T-helper 1 cell treated with Interleukin-12 subunit alpha and Interleukin-12 subunit beta and Interleukin-4 antibody, amounts not matched to agents 30 ng/mL and 1 ng/mL, for 36 hours (primary cell): ENCODE results near the gene STPG3. TPM values are rescaled to one million over a fixed set of nuclear protein-coding genes. Genes with fewer than 3 reads are reported as not detected.

Experiments
- intact Hi-C: fragments of 100-400 bp; cut with micrococcal nuclease; formaldehyde crosslinking; loops from one replicate; pipeline ENCODE4 v1.15.1; 2024
- total RNA-seq: library from RNA; stranded (reverse); gene quantifications from 2 replicates; pipeline ENCODE4 v1.2.3, GENCODE V29; 2022

Gene STPG3
- total RNA-seq, 1 donor from 2014 or later: 0.27 TPM

- intact Hi-C loops: loop anchor here (10.0 kb wide), 2 partner anchors 337 to 677 kb away; partner anchors contain the start of genes NOTCH1 and TRAF2
Observed at GRCh38 chr9:137221506-137222111, 29.5 kb upstream of the STPG3 start.

- intact Hi-C loops: loop anchor here (1.0 to 10.0 kb wide), 16 partner anchors 14 to 678 kb away; partner anchors contain the start of genes ANAPC2, ARRDC1, MAN1B1 and NDOR1
Observed at GRCh38 chr9:137222190-137223077, 28.7 kb upstream of the STPG3 start, which contains the start of gene RNF208. RNF208 (minus strand) TSS chr9:137222240; CDS start chr9:137221212, 1,028 bp downstream.

DNA sequence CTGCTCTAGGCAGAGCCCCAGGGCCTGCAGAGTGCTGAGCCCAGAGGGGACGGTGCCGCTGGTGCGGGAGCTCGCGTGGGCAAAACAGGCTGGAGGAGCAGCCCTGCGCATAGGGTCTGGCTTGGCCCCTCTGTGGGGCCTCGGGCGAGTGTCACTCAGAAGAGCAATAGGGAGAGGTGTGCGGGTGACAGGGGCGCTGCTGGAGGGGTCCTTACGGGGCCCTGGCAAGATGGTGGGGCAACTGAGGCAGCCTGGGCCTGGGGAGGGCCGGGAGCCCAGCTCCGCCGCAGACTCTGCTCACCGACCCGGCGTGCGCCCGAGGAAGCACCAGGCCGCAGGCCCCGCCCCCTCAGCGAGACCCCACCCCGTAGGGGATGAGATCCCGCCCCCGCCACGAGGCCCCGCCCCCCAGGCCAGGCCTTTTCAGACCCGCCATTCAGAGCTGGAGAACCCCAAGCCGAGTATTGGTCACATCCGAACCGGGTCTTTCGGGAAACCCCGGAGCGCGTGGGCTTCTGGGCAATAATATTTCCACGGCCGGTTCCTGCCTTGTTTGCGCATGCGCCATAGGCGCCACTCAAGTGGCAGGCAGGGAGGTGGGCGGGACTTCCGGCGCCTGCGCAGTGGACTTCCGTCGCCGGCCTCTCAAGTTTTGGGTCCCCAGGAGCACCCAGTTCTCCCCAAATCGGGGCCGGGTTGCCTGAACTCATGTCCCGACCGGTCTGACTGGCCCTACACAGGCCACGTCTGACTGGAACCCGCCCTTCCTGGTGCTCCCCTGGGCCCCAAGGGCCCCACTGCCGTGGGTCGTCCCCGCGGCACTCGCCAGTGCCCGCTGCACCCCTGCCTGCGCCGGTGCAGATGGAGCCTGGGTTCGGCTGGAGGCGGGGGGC, 27.8 kb upstream of the STPG3 start:
- intact Hi-C loops: loop anchor here (1.0 to 10.0 kb wide), 16 partner anchors 13 to 679 kb away; partner anchors contain the start of genes ANAPC2, ARRDC1, MAN1B1 and NDOR1

DNA sequence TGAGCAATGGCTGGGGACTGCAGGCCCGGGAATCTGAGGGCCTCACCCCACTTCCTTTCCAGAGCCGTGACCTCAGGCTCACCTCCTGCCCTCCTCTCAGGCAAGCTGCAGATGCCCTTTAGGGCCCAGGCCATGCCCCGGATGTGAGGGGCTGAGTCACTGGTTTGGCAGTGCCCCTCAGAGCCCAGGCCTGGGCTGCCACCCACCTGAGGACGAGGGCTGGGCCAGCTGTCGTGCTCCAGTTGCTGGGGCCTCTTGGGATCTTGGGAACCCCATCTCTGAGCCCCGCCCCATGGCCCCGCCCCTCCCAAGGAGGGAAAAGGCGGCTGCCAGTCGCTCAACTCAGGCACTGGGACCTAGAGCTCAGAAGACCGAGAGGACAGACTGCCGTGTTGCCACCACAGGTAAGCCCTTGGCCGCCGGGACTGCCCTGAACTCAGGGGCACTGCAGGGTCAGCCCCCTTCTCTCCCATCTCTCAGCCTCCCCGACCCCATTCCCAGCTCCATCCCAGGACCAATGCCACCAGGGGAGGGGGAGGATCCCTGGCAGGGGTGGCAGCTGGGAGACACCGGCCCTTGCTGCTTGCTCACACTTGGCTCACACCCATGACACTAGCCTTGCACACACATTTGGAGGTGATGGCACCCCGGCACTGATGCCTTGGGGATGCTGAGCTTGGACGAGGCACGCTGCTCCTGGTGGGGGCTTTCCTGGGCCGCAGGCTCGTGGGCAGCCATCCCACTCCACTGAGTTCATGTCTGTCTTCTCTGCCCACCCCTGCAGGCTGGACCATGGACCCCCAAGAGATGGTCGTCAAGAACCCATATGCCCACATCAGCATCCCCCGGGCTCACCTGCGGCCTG, 26.0 kb upstream of the STPG3 start, which contains the start of gene CYSRT1:
Gene CYSRT1 (plus strand): TSS at position 345 of the 865 bp plus-strand sequence. CDS start 448 bp downstream, at position 793.
- intact Hi-C loops: loop anchor here (10.0 kb wide), 2 partner anchors 340 to 680 kb away; partner anchors contain the start of genes NOTCH1 and TRAF2

GRCh38 chr9:137225699-137226331, 25.3 kb upstream of the STPG3 start:
- intact Hi-C loops: loop anchor here (2.0 to 10.0 kb wide), 3 partner anchors 179 to 681 kb away; partner anchors contain the start of genes NOTCH1, NPDC1 and TRAF2

- intact Hi-C loops: loop anchor here (1.0 to 10.0 kb wide), 6 partner anchors 10 to 682 kb away; partner anchors contain the start of genes NOTCH1, NPDC1 and TRAF2
Observed at GRCh38 chr9:137226338-137227053, 24.6 kb upstream of the STPG3 start.

- intact Hi-C loops: loop anchor here (1.0 to 10.0 kb wide), 6 partner anchors 9 to 682 kb away; partner anchors contain the start of genes NOTCH1, NPDC1 and TRAF2
Observed at GRCh38 chr9:137227054-137227852, 23.8 kb upstream of the STPG3 start, which contains the start of gene RNF224. RNF224 (plus strand) TSS chr9:137227502; CDS start chr9:137228336, 834 bp downstream.

- intact Hi-C loops: loop anchor here (1.0 to 10.0 kb wide), 6 partner anchors 8 to 683 kb away; partner anchors contain the start of genes NOTCH1, NPDC1 and TRAF2
Observed at GRCh38 chr9:137227853-137228505, 23.1 kb upstream of the STPG3 start.

DNA sequence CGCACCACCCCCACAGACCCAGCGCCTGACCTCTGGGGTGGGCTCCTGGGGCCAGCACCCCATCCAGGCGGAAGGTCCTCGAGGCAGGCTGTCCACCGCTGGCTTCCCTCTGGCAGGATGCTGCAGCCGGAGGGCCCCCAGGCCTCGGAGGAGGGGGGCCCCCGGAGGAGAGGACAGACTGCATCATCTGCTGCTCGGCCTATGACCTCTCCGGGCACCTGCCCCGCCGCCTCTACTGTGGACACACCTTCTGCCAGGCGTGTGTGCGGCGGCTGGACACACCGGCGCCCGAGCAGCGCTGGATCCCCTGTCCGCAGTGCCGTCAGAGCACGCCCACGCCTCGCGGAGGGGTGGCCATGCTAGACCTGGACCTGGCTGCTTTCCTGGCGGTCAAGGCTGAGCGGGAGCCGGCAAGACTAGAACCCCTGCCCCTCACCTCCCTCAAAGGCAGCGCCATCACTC, 22.5 kb upstream of the STPG3 start:
- intact Hi-C loops: loop anchor here (10.0 kb wide), 2 partner anchors 344 to 684 kb away; partner anchors contain the start of genes NOTCH1 and TRAF2

DNA sequence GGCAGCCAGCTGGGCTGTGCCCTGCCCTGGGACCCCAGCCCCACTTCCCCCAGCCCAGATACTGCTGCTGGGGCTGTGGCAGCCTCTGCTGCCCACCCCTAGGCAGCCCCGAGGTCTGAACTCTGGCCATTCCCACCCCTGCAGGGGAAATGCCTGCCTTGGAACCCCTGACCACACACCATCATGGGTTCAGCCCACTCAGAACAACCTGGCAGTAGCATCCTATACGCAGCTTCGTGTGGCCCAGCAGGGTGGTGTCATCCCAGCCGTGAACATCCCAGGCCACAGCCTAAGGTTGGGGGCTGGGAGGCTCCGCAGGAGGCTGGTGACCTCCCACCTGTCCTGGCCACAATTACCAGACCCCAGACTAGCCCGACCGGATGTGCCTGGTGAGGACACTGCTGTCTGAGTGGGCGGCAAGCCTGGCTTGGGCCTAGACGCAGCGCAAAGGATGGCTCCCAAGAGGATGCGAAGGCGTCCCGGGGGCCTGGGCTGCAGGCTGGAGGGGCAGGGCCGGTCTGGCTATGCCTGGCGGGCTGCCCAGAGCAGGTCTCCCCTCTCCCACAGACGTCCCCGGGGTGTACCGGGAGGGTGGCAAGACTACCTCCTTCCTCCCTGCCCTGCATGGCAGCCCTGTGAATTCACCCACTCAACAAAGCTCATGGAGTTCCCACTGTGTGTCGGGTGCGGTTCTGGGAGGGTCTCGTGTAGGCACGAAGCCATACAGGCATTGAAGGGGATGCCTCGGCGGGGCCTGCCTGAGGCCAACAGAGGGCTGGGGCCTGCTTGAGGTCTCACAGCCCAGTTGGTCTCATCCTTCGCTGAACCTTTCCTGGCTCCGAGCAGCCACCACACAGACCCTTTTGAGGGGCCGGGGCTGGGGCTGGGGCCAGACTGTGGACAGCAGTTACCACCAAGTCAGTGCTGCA, 21.9 kb upstream of the STPG3 start:
- intact Hi-C loops: loop anchor here (10.0 kb wide), 2 partner anchors 344 to 684 kb away; partner anchors contain the start of genes NOTCH1 and TRAF2

DNA sequence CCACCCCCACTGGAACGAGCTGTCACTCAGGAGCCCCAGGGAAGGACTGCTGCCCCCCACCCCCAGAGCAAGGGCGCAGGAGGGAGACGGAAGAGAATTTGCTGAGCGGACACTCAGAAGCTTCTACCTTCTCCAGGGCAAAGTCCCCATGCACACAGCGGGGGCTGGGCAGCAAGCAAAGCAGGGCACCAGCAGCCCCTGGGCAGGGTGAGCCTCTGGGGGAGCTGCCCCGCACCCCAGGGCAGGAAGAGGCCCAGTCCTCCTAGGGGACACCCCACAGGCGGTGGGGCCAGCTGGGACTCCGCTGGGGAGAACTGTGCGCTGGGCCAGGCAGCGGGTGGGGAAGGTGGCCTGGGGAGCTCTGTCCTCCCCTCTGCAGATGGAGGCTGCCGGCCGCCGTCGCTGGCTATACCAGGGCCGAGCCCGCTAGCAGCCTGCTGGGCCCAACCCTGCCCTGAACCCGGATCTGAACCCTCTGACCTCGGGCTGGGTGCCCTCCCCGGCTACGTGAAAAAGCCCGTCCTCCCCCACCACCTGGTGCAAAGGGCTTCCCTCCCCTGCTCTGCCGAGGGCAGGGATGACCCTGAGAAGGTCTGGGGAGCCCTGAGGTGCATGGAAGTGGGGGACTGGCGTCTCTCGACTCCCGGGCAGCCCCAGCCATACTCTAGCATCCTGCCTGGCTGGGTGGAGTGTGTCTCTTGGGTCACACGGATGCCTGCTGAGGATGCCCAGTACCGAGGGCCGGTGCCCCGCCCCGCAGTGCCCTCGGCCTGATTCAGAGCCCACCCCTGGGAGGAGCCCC, 21.0 kb upstream of the STPG3 start:
- intact Hi-C loops: loop anchor here (10.0 kb wide), 2 partner anchors 345 to 685 kb away; partner anchors contain the start of genes NOTCH1 and TRAF2

- intact Hi-C loops: no loop called here
Observed at GRCh38 chr9:137230705-137231371, 20.2 kb upstream of the STPG3 start, which contains the start of gene SLC34A3. SLC34A3 (plus strand) TSS chr9:137230901; CDS start chr9:137231703, 802 bp downstream.

- intact Hi-C loops: no loop called here
Observed at GRCh38 chr9:137231372-137232039, 19.6 kb upstream of the STPG3 start.
